ENCODE results near the gene CDH20.

Gene CDH20

DNA sequence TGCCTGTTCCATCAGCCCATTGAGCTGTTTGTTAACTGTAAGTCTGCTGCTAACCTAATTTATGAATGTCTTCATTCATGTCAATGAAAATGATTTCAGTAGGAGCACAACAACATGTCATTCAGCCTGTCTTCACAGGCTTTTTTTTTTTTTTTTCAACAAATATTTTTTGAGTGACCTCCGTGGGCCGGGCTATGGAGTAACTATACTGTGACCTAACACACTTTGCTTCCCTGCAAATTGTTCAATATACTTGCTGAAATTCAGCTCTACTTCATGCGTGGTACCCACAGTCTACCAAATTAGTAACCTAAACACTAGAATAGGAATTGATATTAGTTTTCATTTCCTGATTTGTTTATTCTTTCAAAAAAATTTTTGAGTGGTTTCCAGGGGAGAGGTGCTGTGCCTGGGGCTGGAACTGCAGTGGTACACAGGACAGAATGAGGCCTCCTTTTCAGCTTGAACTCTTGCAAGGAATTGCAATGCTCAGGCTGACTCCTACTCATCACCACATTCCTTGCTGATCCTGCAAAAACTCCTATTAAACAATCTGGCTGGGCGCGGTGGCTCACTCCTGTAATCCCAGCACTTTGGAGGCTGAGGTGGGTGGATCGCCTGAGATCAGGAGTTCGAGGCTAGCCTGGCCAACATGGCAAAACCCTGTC lies 87.1 kb downstream of the CDH20 start:
- no peak for DNase-seq (ENCODE audit: extremely low read depth in 1 of 2, low read depth in 1 of 2)

DNA sequence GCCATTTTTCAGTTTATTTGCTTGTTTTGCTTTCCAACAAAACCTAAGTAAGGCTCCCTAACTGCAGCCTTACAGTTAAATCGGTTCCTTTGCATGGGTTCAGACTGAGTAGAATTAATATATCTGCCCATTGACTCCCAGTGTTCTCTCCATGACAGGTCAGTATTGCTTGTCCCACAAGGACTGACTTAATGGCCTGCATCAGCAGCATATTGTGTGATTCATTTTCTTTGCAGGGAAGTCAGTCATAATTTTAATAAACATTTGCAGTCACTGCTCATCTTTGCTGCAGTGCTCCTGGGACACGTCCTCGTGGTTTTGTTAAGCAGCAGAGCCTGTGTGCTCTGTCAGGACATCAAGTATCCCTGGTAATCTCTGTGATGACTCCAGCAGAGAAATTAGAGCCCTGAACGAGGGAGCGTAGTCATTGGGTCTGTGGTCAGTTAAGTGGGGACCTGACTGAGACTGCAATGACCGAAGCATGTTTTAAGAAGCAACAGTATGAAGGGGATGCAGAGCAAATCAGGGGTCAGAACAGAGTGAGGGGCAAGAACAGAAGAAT lies 93.3 kb downstream of the CDH20 start:
- DNase-seq (ENCODE audit: extremely low read depth in 1 of 2, low read depth in 1 of 2): no peak

DNA sequence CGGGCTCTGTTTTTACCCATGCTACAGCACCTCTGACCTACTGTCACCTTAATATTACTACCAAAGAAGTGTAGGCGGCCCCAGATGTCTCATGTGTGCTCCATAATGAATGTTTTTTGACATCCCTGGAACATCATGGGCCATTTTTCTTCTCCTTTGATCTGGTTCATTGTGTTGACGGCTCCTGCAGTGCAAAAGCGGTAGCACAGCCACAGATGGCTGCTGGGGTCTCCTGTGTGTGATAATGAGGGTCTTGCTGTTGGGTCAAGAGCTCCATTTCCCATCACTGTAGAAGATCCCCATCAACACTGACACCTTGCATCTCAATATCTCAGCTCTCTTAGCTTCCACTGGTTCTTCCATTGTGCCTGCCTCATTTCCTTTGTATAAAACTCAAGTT lies 95.0 kb downstream of the CDH20 start:
- no peak for DNase-seq (ENCODE audit: extremely low read depth in 1 of 2, low read depth in 1 of 2)

GRCh38 chr18:61432590-61432989 lies 99.4 kb downstream of the CDH20 start:
- DNase-seq (ENCODE audit: extremely low read depth in 1 of 2, low read depth in 1 of 2): no peak

DNA sequence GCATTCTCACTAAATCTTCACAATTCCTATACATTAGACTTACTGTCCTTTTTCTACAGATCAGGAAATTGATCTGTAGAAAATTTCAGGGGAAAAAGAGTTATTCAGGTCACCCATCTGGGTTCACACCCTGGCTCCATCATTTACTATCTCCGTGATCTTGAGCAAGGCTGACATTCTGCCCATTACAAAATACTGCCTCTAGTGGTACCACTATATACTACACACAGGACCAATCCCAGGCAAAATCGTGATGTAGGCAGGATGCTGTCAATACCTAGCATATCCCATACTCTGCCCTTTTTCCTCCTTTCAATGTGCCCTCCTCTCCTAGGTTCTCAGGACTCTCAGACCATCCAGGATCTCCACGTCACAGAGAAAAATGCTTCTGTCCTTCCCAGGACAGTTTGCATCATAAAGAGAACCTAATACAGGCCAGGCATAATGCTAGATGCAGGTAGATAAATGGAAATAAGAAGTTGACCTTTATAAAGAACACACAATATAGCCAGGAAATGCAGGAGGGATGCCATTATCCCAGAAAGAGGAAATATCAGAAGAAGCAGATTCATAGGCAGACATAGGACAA lies 101.9 kb downstream of the CDH20 start:
- no peak for DNase-seq (ENCODE audit: extremely low read depth in 1 of 2, low read depth in 1 of 2)

- DNase-seq (ENCODE audit: extremely low read depth in 1 of 2, low read depth in 1 of 2): no peak
Measured at GRCh38 chr18:61443081-61443725, 110.0 kb downstream of the CDH20 start.

DNA sequence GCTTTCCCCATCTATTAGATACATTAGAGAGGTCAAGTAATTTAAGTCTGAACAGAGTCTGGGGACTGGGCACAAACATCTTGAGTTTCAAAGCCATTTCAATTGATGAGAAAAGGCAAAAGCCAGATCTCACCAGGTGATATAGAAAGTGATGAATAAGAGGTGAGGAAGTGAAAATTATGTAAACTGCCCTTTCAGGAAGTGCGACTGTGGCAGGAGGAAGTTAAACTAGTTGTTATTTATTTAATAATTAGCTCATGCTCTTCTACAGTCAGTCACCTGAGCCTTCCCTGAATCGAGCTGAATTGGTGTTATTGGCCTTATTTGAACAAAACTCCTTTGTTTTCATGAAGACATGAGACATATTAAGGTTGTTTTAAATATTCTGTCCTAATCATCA lies 115.1 kb downstream of the CDH20 start:
- no peak for DNase-seq (ENCODE audit: extremely low read depth in 1 of 2, low read depth in 1 of 2)

- no peak for DNase-seq (ENCODE audit: extremely low read depth in 1 of 2, low read depth in 1 of 2)
Measured at GRCh38 chr18:61459896-61460648, 126.8 kb downstream of the CDH20 start.

DNA sequence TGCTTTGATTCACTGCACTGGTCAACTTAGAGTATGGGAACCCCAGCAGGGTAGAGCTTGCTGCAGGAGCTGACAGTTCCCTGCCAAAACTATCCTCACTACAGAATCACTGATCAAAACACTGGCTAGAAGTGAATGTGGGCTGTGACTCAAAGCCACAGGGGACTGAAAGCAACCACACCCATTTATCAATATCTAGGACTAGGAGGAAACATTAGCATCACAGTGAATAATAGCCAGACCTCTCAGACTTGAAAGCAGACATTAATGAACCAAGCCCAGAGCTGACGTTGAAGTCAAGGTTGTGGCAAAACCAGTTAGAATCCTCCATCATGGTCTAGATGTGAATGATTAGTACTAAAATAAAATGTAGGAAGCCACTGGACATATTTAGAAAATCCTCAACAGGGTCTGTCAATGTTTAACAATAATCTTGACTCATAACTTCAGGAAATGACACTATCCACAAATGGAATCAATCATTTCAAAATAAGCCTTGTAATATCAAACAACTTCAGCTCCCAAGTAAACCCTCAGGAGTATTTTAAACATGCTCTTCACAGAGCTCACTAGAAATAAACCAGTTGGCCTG lies 131.4 kb downstream of the CDH20 start:
- DNase-seq (ENCODE audit: extremely low read depth in 1 of 2, low read depth in 1 of 2): no peak

DNA sequence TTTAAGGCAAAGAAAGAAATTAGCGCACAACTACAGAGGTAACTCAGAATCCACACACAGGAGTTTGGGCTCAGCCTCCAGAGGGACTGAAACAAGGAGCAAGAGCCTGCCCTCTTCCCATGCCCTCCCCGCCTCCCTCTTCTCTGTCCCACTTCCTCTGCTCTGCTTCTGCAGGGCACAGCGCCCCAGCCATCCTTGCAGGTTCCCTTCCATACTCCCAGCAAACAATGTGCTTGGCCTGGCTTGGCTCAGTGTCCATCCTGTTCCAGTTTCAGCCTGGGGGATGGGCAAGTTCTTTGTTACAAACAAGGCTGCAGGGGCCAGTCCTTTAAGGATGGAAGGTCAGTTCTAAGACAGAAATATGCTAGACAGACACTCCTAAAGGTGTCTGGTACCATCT lies 133.5 kb downstream of the CDH20 start:
- DNase-seq (ENCODE audit: extremely low read depth in 1 of 2, low read depth in 1 of 2): no peak

- no peak for DNase-seq (ENCODE audit: extremely low read depth in 1 of 2, low read depth in 1 of 2)
Measured at GRCh38 chr18:61470031-61470674, 136.9 kb downstream of the CDH20 start.

- no peak for DNase-seq (ENCODE audit: extremely low read depth in 1 of 2, low read depth in 1 of 2)
Measured at GRCh38 chr18:61471541-61471940, 138.3 kb downstream of the CDH20 start.

DNA sequence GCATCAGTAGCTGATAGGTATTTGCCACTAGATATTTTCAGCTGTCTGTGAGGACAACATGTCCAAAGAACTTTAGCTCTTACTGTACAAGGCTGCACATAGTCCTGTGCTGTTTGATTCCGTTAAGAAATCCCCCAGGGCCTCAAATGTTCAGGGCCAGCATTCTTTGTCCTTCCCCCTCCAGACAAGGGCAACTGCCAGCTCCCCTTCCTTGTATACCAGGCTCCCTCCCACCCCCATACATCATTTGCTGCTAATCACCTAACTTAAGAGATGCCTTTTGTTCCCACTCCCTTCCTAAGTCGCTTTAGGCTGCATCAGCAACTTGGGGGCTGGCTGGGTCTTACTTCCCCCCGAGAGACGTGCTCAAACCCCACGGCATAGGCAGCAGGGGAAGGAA lies 138.7 kb downstream of the CDH20 start:
- DNase-seq (ENCODE audit: extremely low read depth in 1 of 2, low read depth in 1 of 2): no peak

- no peak for DNase-seq (ENCODE audit: extremely low read depth in 1 of 2, low read depth in 1 of 2)
Measured at GRCh38 chr18:61474341-61474740, 141.1 kb downstream of the CDH20 start.

- DNase-seq (ENCODE audit: extremely low read depth in 1 of 2, low read depth in 1 of 2): no peak
Measured at GRCh38 chr18:61474918-61475317, 141.7 kb downstream of the CDH20 start.

DNA sequence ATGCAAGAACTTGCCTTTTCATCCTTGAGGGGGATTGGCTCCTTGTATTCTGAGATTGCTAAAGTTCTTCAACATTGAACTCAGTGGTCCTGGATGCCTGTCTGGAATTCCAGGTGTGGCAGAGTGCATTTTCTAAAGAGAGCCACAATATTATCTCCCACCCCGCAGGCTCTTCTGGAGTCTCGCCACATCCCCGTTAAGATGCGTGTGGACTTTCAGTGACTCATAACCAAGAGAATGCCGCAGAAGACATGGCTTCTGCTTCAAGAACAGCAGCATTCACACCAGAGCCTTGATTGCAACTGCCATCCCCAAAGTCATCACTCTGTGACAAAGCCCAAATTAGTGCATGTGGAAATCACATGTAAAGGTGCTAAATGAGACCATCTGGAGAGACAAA lies 142.7 kb downstream of the CDH20 start:
- no peak for DNase-seq (ENCODE audit: extremely low read depth in 1 of 2, low read depth in 1 of 2)

- no peak for DNase-seq (ENCODE audit: extremely low read depth in 1 of 2, low read depth in 1 of 2)
Measured at GRCh38 chr18:61489334-61489733, 156.1 kb downstream of the CDH20 start.

- DNase-seq (ENCODE audit: extremely low read depth in 1 of 2, low read depth in 1 of 2): no peak
Measured at GRCh38 chr18:61496374-61496773, 163.1 kb downstream of the CDH20 start.

- no peak for DNase-seq (ENCODE audit: extremely low read depth in 1 of 2, low read depth in 1 of 2)
Measured at GRCh38 chr18:61497422-61497821, 164.2 kb downstream of the CDH20 start.

DNA sequence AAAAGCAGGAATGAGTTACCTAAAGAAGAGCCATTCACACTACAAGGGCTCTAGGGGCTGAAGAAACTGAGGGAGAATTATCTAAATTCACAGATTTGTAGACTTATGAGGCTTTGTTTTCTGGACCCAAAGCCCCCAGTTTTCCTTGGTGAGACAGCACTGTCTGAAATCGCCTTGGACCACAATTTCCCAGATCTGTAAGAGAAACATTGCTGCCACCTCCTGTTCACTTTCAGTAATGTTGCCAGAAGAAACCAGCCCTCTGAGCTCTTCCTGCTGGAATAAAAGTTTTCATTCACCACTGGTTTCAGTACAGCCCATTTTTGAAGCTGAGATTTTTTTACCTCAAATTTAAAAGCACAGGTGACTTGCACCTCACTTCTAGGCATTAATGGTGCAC lies 169.2 kb downstream of the CDH20 start:
- DNase-seq (ENCODE audit: extremely low read depth in 1 of 2, low read depth in 1 of 2): no peak

GRCh38 chr18:61503688-61504087 lies 170.5 kb downstream of the CDH20 start:
- DNase-seq (ENCODE audit: extremely low read depth in 1 of 2, low read depth in 1 of 2): no peak

Data from stimulated activated CD8-positive, alpha-beta memory T cell treated with anti-CD3 and anti-CD28 coated beads, Interleukin-7, amount 100 ng/mL, for 48 hours (primary cell).